ENCODE data around the gene CAPN11.

GRCh38 chr6:44161997-44162338 lies 3.3 kb downstream of the CAPN11 start:
- TF ChIP-seq CTCF (conservative IDR thresholded peaks at IDR 0.05 in 1 of 2, IDR thresholded peaks at IDR 0.05 in 1 of 2; ENCODE audit: low read depth in 1 of 2, low read length in 2 of 2) (no peak), EZH2 (IDR thresholded peaks at IDR 0.05; ENCODE audit: low read length, missing control alignments) (no peak)

Measured in fibroblast of lung (primary cell).